HG02610 (cell line): ENCODE measurements around the gene IFIT1B.
"Not testable (repeated sequence)": the region's sequence is repeated elsewhere in the genome, so short reads cannot be mapped to it uniquely, and the experiment has no call there.

Source experiments
- ATAC-seq: cut with Tn5 transposase; IDR thresholded peaks from one replicate; pipeline ENCODE4 v1.9.1; 2021; ENCODE audit warnings: mild to moderate bottlenecking, moderate library complexity; ENCODE audit not compliant: unreplicated experiment

Gene IFIT1B

GRCh38 chr10:89377705-89378637, at the start of gene IFIT1B:
Gene IFIT1B, plus strand, starts transcription at chr10:89378056. Its CDS starts 80 bp downstream, at chr10:89378136.
- ATAC-seq = no peak

GRCh38 chr10:89329151-89329550, 48.7 kb upstream of the IFIT1B start:
- no peak for ATAC-seq

GRCh38 chr10:89330014-89330413, 47.8 kb upstream of the IFIT1B start:
- not testable (repeated sequence) for ATAC-seq

DNA sequence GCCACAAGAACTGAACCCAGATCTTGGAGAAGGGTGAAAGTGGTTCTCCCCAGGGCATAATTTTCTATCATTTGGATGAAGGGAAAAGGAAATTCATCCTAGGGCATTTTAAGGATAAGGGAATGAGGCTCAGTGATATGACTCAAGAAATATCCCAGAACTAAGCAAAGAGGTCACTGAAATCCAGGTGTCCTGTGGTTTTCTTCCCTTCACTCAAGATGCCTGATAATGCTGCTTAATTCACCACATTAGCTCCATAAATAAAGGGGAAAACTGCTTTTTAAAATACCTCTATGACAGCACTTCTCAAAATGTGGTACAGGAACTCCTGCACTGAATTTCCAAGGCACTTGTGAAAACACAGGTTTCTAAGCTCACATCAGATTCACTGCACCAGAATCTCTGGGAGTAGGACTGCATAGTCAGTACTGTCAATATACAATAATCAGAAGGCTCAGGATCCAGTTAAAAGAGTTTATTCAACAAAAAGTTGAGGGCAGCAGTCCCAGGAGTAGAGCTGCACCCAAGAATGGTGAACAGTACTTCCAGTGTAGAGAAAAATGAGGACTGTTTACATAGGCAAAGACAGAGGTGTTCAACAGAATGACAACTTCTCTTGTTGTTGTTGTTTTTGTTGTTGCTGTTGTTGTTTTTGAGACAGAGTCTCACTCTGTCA, 47.2 kb upstream of the IFIT1B start:
- ATAC-seq = no peak

DNA sequence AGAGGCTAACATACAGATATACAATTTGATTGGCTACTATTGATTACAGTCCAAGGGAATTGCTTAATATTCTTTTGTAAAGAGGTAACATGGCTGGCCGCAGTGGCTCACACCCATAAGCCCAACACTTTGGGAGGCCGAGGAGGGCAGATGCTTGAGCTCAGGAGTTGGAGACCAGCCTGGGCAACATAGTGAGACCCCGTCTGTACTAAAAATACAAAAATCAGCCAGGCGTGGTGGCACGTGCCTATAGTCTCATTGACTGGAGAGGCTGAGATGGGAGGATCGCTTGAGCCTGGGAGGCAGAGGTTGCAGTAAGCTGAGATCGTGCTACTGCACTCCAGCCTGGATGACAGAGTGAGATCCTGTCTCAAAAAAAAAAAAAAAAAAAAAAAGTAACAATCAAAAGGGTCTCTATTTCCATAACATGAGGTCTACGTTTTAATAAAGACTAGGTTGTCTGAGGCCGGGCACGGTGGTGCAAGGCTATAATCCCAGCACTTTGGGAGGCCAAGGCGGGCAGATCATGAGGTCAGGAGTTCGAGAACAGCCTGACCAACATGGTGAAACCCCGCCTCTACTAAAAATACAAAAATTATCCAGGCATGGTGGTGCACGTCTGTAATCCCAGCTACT, 46.3 kb upstream of the IFIT1B start:
- not testable (repeated sequence) for ATAC-seq

GRCh38 chr10:89332123-89332633, 45.7 kb upstream of the IFIT1B start:
- peak; percentile 40 for ATAC-seq

DNA sequence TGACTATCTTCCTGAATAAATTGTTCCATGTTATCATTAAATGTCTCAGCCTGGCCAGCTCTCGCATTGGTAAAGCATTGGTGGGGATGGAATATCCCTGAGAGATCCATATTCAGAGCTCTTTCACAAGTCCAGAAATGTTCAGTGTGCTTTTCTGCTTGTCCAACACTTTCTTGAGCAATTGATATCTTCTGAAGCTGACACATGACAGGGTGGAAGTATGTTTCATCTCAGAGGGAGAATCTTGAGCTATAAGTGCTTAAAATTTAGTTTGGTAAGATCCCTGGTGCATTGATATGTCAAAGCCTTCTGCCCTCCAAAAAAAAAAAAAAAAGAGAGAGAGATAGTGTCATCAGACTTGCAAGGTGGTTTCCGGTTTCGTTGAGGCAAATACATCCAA, 42.6 kb upstream of the IFIT1B start:
- no peak for ATAC-seq

DNA sequence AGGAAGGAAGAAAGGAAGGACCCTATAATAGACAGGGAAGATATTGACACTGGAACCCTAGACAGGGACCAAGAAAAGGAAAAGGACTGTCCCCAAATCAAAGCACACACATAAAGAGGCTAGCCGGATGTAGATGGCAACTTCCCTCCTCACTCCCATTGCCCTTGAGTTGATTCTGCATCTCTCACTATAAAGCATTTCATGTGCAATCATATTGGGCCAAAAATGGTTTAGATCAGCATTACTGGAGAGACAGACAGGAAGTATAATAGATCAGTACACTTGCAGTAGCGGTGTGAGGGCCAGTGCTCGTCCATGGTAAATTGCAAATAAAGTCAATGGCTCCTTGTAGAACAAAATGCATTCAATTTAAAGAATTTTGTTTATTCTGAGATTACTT, 41.6 kb upstream of the IFIT1B start:
- ATAC-seq = no peak

DNA sequence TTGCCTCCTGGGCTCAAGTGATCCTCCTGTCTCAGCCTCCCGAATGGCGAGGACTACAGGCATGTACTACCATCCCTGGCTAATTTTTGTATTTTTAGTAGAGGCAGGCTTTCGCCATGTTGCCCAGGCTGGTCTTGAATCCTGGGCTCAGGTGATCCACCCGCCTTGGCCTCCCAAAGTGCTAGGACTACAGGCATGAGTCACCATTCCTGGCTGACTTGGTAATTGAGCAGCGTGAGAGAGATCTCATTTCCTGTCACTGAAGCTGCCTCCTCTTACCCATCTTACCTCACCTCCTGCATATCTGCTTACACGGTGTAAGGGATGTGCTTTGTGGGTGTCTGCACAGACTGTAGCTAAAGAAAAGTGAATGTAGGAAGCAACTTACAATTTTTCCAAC, 40.4 kb upstream of the IFIT1B start:
- ATAC-seq = no peak

DNA sequence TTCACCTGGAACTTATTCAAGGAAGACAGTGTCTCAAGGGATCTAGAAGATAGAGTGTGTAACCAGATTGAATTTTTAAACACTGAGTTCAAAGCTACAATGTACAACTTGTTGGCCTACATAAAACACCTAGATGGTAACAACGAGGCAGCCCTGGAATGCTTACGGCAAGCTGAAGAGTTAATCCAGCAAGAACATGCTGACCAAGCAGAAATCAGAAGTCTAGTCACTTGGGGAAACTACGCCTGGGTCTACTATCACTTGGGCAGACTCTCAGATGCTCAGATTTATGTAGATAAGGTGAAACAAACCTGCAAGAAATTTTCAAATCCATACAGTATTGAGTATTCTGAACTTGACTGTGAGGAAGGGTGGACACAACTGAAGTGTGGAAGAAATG, 39.1 kb upstream of the IFIT1B start:
- no peak for ATAC-seq

GRCh38 chr10:89339875-89340274, 38.0 kb upstream of the IFIT1B start:
- no peak for ATAC-seq

DNA sequence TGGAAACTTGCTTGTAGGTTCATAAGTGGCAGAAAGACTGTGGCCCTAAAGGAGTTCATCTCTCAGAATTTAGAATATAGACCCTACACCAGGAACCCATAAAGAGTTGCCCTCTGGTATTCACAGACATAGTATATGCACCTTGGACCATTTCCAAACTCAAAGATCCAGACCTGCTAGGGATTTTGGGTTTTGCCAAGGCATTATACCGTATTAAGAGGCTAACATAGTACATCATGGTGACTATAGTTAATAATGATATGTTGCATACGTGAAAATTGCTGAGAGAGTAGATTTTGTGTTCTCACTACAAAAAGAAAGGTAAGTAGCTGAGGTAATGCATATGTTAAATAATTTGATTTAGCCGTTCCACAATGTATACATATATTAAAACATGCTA, 36.2 kb upstream of the IFIT1B start:
- no peak for ATAC-seq

DNA sequence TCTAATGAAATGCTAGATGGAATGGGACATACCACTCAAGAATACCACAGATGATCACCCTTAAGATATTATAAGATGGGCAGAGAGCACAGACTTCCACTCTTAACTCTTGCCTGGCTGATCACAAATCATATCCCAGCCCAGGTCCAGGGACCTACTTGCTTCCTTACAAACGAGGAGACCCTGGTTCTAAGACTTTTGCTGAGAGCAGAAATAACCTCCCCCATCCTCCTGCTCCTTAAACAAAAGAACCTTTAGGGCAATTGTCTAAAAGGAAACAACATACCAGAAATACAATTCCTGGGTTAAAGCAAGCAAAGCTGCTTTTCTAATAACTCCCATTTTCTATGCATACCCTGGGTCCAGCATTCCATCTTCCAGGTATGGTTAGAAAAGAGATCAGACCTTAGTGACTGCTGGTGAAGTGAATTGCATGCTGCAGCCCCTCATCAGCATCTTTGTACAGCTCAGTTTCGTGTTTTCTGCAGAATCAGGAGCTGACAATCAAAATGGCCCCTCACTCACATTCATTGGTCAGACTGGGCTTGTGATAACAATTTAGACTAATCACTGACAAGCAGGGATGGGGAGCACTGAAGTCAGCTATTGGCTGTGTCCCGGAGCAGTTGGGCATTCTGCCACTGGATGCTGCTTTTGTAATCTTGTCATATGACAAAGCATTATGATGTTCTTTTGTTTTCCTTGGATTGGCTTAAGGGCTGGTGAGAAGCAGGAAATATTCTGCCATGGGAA, 35.5 kb upstream of the IFIT1B start:
- no peak for ATAC-seq

DNA sequence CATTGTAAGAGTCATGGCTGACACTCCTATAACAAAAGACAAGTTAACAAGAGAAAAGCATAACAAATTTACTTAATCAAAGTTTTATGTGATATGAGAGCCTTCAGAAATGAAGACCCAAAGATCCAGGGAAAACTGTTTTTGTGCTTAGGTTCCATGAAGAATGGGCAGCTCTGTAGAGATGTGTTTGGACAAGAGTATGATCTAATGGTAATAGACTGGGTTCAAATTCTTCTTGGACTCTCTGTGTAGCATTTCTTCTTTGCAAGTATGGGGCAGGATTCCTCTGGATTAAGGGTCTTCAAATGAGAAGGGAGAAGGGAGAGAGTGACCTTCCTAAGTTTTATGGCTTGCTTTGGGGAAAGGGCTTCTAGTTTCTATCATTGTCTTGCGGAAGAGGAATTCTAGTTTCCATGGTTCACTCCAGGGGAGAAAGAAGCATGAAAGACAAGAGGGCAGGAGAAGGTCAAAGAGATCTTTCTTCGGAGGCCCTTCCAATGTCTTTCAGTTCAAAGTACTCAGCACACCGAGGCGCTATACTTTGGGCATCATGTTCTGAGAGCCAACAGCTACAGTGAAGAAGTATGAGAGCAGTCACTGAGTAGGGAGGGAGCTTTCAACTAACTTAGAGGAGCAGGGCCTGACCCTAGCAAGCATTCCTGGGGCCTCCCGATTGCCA, 34.6 kb upstream of the IFIT1B start:
- no peak for ATAC-seq

DNA sequence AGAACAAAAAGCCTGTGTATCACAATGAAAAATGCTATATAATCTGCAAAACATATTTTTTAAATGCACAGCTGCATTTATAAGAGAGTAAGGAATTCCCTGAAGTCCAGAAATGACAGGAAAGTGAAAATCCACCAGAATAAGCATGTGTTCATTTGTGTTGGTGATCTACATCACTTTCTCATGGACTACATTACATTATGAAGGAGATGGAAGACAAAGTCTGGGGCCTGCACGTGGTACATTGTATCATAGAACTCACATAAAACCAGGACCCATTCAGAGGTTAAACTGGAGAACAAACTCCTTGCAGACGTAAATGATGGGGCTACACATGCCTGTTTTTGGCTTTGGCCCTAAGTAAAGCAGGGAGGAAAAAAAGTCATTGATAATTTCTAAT, 33.7 kb upstream of the IFIT1B start:
- ATAC-seq = no peak

DNA sequence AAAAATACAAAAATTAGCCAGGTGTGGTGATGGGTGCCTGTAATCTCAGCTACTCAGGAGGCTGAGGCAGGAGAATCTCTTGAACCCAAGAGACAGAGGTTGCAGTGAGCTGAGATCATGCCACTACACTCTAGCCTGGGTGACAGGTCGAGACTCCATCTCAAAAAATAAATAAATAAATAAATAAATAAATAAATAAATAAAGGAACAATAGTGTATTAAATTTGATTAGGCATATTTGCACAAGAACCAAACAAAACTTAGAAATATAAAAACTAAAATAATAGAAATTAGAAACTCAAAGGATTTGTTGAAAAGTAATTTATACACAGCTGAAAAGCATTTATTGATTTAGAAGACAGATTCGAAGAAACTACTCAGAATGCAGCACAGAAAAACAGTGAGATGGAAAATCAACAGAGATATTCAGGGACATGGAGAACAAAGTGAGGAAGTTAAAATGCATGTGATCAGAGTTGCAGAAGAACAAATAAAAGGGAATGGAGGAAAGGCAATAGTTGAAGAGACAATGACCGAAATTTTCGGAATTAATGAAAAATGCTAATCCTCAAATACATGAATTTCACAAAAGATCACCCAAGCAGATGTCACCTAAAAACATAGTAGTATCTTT, 32.4 kb upstream of the IFIT1B start:
- ATAC-seq = no peak

GRCh38 chr10:89346405-89347254, 31.2 kb upstream of the IFIT1B start:
- ATAC-seq = no peak

- no peak for ATAC-seq
These were observed 30.0 kb upstream of the IFIT1B start for GRCh38 chr10:89347701-89348457.
